HG02981 (cell line): Measurements from ENCODE around the gene SPIN1.

Source experiments
- ATAC-seq: cut with Tn5 transposase; IDR thresholded peaks from one replicate; pipeline ENCODE4 v1.9.1; 2021; ENCODE audit warnings: mild to moderate bottlenecking, moderate library complexity; ENCODE audit not compliant: unreplicated experiment

SPIN1 gene

DNA sequence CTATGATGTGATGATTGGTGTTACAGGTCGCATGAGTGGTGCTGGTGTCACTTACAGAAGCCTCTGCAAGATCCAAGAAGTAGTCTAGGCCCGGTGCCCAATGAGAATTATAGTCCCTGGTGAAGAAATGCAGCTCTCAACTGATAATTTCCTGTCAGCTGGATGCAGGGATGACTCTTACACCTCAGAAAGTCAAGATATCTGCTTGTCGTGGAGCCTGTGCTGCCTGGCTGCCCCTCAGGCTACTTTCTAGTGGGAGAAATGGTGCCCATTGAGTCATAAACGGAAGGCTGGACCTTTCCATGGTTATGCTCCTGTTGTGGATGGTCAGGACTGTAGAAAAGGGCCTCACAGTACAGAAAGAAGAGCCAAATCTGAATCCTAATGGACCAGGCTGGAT lies 99.9 kb downstream of the SPIN1 start:
- no peak for ATAC-seq

DNA sequence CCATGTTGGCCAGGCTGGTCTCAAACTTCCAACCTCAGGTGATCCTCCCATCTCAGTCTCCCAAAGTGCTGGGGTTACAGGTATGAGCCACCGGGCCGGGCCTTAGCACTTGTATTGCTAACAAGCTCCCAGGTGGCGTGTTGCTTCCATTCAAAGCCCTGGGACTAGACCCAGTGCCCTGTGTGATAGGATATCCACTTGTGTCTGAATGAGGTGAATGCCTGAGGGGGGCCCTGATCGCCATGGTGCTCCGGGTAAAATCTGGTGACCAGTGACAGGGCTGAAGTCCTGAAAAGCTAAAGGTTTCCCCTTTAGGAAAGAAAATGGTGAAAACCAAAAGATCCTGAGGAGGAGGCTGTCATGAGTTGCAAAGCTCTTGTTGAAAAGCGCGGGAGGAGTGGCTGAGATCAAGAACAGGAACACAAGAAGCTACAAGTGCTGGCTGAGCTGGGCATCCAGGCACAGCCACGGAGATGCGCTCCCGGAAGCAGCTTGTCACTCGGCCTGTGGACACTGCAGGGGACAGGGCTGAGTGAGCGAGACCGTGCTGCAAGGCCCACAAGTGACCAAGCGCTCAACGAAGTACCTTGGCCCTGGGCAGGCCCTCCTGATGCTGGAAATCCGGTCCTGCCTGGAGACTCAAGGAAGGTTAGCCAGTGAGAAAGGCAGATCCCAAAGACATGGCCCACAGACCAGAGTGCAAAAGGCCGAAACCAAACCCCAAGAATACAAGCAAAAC lies 106.9 kb downstream of the SPIN1 start:
- ATAC-seq = no peak

DNA sequence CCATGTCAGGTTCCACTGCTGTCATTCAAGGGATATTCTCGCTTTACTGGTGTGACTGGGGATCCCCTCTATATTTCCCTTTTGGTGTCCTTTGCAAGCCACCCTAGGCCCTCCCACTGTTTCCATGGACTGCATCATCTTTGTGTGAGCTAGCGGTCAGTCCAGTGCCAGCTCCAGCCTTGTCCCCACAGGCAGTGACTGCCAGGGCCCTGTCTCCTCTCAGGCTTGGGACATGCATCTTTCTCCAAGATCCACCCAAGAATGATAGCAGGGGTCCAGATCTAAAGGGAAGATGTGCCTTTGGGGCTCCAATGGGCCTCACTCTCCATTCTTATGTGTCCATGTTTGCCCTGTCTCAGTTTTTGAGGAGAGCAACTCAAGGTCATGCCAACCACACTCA lies 109.0 kb downstream of the SPIN1 start:
- no peak for ATAC-seq

- no peak for ATAC-seq
Observed at GRCh38 chr9:88498880-88499279, 110.6 kb downstream of the SPIN1 start.

DNA sequence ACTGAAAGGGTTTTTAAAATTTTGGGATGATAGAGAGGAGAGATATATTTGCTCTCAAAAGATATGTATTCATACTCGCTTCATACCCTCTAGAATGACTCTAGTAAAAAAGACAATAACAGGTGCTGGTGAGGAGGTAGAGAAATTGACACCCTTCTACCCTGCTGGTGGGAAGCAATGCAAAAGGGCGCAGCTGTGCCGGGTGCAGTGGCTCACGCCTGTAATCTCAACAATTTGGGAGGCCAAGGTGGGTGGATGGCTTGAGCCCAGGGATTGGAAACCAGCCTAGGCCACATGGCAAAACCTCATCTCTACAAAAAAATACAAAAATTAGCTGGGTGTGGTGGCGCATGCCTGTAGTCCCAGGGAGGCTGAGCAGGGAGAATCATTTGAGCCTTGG lies 112.8 kb downstream of the SPIN1 start:
- no peak for ATAC-seq

GRCh38 chr9:88502552-88503034 lies 114.3 kb downstream of the SPIN1 start:
- ATAC-seq = no peak

DNA sequence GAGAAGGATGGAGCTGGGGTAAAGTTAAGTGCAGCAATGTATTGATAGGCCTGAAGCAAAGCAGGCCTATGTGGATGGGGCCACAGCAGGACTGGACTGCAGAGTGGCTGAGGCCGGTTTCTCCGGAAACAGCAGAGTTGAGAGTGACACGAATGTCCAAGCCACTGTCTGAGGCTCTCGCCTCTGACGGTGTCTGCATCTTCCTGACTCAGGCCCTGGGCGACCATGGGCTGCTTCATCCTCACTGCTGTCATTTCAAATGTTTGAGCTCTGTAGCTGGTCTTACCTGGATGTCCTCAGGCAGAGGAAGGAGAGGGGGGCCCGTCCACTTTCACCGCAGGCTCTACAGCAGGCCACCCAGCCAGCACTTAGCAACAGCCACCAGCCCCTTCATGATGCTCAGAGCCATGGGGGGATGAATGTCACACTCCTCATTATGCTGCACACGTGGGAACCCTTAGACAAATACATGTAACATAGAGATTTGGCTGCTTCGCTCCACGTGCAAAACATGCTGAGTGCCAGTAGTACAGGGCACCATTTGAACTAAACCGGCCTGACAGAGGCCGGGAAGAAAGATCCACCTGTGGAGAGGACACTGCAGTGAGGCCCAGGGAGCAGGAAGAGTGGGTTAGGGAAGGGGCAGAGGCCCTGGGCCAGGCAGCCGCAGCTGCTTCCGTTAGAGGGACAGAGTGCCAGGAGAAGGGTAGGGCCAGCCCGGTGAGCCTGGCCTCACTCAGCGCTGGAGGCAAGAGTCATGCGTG lies 115.0 kb downstream of the SPIN1 start:
- ATAC-seq = no peak

DNA sequence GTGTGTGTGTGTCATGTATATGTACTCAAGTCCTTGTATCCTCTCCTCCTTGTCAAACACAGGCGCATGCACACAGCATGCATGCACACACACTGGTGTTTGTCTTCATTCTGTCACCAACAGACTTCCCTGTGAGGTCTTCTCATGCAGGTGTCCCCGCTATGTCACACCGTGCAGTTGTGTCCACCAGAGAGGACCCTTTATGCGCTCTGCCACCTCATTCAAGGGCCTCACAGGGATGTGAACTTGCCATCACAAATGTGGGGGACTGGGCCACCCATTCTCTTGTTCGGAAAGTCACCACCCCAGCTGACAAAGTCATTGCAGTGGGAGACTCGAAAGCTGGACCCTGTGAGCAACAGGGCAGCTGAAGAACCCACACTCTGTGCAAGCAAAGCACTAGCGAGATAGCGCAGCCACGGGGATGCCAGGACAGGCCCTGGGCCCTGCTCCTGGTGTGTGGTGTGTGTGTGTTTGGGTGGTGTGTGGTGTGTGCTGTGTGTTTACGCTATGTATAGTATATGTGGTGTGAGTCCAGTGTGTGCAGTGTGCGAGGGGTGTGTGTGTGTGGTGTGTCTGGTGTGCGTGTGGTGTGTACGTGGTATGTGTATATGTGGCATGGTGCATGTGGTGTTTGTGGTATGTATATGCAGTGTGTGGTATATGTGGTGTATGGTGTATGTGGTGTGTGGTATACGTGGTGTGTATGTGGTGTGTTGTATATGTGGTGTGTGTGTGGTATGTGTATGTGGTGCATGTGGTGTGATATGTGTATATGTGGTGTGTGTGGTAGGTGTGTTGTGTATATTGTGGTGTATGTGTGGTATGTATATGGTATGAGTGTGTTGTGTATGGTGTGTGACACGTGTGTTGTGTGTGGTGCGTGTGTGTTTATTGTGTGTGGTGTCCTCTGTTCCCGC lies 115.9 kb downstream of the SPIN1 start:
- ATAC-seq = no peak

DNA sequence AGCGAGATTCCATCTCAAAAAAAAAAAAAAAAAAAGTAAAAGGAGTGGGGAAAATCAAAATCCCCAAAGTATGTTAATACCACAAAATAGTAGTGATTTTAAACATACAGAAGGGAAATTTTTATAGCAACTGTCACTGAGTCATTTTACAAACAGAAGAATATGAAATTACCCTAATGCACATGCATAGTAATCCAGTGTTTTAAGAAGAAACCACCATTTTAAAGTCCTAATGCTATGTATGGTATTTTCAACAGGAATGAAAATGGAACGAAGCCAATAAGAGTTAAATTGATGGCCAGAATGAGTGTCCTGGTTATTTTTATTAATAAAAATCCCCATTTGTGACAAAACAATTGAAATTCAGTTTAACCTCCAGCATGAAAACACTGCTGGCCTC lies 120.1 kb downstream of the SPIN1 start:
- ATAC-seq = no peak

DNA sequence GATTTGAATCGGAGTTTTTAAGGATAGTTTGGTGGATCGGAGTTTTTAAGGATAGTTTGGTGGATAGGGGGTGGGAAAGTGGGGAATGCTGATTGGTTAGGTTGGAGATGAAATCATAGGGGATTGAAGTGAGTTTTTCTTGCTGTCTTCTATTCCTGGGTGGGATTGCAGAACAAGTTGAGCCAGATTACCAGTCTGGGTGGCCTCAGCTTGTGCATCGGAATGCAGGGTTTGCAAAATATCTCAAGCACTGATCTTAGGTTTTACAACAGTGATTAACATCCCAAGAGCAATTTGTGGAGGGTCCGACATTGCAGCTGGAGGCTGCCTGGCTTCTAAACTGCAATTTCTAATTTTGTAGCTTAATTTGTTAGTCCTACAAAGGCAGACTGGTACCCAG lies 123.7 kb downstream of the SPIN1 start:
- no peak for ATAC-seq

GRCh38 chr9:88514247-88514646 lies 126.0 kb downstream of the SPIN1 start:
- ATAC-seq = no peak

DNA sequence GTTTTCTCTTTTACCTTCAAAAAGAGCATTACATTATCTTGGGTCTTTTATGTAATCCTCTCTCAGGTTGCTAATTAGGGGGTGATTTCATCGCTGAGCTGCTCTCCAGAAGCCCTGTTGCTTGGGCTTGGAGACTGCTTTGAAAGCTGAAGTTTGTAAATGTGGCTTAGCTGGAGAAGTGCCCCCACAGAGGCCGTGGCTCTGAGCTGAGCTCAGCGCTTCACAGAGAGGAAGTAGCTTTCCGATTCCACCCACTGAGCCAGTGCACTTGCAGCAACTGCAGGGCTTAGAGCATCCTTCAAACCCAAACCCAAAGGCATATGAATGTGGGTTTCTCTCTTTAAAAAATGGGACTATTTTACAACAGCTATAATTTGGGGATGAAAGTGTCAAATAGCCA lies 133.1 kb downstream of the SPIN1 start:
- no peak for ATAC-seq

DNA sequence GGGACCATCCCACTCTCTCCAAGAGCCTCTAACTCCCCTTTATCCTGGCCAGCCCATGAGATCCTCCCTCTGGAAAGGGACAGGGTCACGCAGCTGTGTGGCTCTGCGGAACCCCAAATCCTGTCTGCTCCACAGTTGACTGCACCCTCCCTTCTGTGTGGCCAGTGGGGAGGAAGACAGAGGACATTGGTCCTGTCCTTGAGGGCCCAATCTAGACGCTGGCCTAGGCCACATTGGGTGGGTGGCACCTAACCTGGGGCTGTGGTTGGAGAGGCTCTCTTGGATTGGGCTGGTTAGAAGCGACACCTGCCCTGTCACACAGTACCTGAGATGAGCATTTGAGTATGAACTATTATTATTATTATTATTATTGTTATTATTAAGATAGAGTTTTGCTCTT lies 134.1 kb downstream of the SPIN1 start:
- no peak for ATAC-seq

DNA sequence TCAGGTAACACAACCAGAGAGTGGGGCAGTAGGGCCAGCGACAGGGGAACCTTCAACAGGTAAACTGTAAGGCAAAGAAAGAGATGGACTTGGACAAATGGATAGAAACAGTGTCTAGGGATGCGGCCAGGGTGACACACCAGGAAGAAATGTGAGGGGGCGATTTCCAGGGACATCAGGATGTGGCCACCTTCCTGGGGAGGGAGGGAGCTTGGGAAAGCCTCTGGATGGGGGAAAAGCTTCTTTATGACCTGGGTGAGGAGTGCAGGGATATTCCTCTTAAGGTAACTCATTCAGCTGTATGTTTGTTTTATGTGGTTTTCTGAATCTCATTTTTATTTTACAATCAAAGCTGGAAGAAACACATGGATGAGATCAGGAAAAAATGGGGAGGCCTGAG lies 134.8 kb downstream of the SPIN1 start:
- ATAC-seq = no peak

- ATAC-seq = no peak
Observed at GRCh38 chr9:88524911-88525310, 136.7 kb downstream of the SPIN1 start.

DNA sequence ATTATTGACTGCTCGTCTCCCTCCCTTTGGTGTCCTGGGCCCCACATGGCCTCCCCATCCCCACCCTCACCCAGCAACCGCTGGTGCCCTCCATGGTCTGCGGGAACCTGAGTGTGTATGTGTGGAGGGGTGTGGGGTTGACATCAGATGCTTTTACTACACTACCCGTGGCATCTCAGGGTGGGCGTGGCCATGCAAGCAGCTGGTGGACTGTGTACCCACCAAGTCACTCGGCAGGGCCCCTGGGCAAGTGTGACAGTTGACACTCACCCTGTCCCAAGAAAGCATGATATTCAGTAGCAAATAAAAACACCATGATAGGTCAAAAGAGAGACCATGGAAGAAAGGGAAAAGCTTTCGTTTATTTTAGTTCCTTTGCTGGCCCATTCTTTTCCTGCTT lies 139.4 kb downstream of the SPIN1 start:
- no peak for ATAC-seq
